Muscle of leg (tissue), 11 donors: ENCODE measurements around the gene RBBP9. TPM values are rescaled to one million over a fixed set of nuclear protein-coding genes. Genes with fewer than 3 reads are reported as not detected.

ENCODE experiments used
- DNase-seq: peaks from one replicate; pipeline ENCODE4 v3.0.0; 2013
- H3K27ac ChIP-seq: one replicate; pipeline ENCODE4 v1.5.1; 2013; ENCODE audit warnings: mild to moderate bottlenecking, low read length, control low read depth
- H3K27me3 ChIP-seq: one replicate; pipeline ENCODE4 v1.6.1; 2013; ENCODE audit warnings: low read length; ENCODE audit not compliant: control insufficient read depth, insufficient read depth
- H3K36me3 ChIP-seq: one replicate; pipeline ENCODE4 v1.6.1; 2013; ENCODE audit warnings: low read length; ENCODE audit not compliant: control insufficient read depth, insufficient read depth
- H3K4me1 ChIP-seq: one replicate; pipeline ENCODE4 v1.6.1; 2013; ENCODE audit warnings: low read length; ENCODE audit not compliant: control insufficient read depth, insufficient read depth
- H3K4me3 ChIP-seq: one replicate; pipeline ENCODE4 v1.5.1; 2013; ENCODE audit warnings: low read length, control low read depth
- H3K9me3 ChIP-seq: replicated peaks from 2 replicates; pipeline ENCODE4 v1.6.1; 2013; ENCODE audit warnings: low read depth, low read length; ENCODE audit not compliant: control insufficient read depth
- WGBS: methylation state at CpG from one replicate; pipeline ENCODE4 v1.1.5; 2013; ENCODE audit warnings: missing lambda C conversion rate; ENCODE audit not compliant: insufficient coverage; 5-methylcytosine and 5-hydroxymethylcytosine counted together
- polyA plus RNA-seq, 8 donors: library from polyadenylated mRNA; unstranded; fragments of 120-200 nt; gene quantifications; one replicate each; pipeline versions ENCODE4 v1.2.1 to v1.2.3, GENCODE V29; 2013; ENCODE audit warnings: inconsistent platforms in 1 of 8, low replicate concordance in 1 of 8; ENCODE audit not compliant: insufficient read length in 8 of 8, insufficient read depth in 1 of 8
- total RNA-seq: library from RNA; stranded (reverse); fragments of 120-200 nt; gene quantifications from one replicate; pipeline ENCODE4 v1.2.4, GENCODE V29; 2013

The RBBP9 gene
- total and polyA plus RNA-seq, 9 donors, result 9.8 to 13.4 (median 10.7) TPM

DNA sequence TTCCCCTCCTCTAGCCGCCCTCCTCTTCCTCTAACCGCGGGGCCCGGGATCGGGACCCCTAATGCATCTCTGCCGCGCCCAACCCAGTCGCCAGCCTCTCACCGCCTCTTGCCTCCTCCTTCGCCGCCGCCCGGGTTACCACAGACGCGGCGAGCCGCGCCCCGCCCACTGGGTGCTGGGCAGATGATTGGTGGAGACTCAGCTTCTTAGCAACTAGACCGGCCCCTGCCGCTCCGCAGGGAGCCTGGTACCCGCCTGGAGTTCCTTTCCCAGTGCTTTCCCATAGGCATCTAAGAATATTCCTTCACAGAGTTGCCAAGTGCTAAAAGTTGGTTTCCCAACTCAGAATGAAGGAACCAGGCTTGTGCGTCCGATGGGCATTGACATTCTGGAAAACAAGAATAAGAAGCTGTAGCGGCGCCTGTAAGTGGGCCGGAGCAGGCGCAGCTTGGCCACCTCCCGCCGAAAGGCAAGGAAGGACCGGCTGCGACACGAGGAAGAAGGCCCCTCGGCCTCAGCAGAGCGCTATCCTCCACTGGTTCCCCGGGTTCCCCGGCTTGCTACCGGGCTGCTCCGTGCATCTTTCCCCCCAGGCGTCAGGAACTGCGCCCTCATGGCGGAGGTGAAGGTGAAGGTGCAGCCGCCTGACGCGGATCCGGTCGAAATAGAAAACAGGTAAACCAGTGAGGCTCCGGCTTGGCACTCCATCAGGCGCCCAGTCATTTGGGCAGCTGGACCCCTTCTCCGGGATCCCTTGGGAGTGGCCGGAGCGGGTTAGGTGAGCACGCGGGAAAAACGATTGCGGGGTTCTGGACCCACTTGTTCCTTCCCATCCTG is 29.9 kb downstream of the RBBP9 start, which contains the start of the genes DZANK1 and POLR3F:
Gene DZANK1, minus strand, starts transcription at position 137 of the 837 bp plus-strand sequence. CDS start 1,672 bp downstream, outside the sequence.
Gene POLR3F, plus strand, starts transcription at position 497 of the 837 bp plus-strand sequence. Its CDS starts 117 bp downstream, at position 614.
- DNase-seq, result peak; percentile 98
- no peaks in the 10 kb centered on the region for H3K9me3 ChIP-seq

DNA sequence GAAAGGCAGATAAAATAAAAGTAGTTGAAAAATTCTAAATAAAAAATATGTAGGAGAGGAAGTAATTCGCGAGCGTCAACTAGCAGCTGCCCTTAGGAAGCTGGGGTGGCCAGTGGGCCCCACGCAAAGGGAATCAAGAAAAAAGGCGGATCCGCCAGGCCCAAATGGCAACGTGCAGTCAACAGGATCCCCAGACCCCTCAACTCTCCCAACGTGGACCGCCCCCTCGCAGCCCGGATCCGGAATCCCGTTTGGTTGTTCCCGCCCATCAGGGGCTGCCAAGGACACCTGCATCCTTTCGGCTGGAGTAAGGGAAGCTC is 30.5 kb downstream of the RBBP9 start:
- no peaks in the 10 kb centered on the region for H3K9me3 ChIP-seq
- H3K27me3 ChIP-seq, result no peaks in the 10 kb centered on the region
- H3K4me1 ChIP-seq, result peaks cover 7% of the 10 kb centered on the region
- H3K36me3 ChIP-seq, result peaks cover 16% of the 10 kb centered on the region
- DNase-seq, result no peak
- 0% methylated on average over 8 of the region's 15 CpGs for WGBS
- peak overlapping the region; percentile 96 for H3K4me3 ChIP-seq
- peak overlapping the region; percentile 96 for H3K27ac ChIP-seq

More for the DNA sequence above, 29.9 kb downstream of the RBBP9 start, which contains the start of the genes DZANK1 and POLR3F:
- WGBS, result 0% methylated on average over 53 of the region's 57 CpGs
- peak within 1 kb of the TSS; percentile 96 for H3K27ac ChIP-seq
- H3K36me3 ChIP-seq, result peaks cover 19% of the 10 kb centered on the region
- peaks cover 7% of the 10 kb centered on the region for H3K4me1 ChIP-seq
- H3K4me3 ChIP-seq, result peak within 1 kb of the TSS; percentile 96
- no peaks in the 10 kb centered on the region for H3K27me3 ChIP-seq

- Histone ChIP-seq H3K9me3 (no peaks in the 10 kb centered on the region), H3K36me3 (peaks cover 9% of the 10 kb centered on the region), H3K27me3 (no peaks in the 10 kb centered on the region), H3K4me1 (peaks cover 7% of the 10 kb centered on the region), H3K27ac (no peak overlapping the region), H3K4me3 (no peak overlapping the region)
- whole genome bisulfite sequencing, result 100% methylated on average over 1 of the region's 6 CpGs
- DNase-seq, result no peak
Measured at GRCh38 chr20:18465536-18466200, 31.4 kb downstream of the RBBP9 start.

GRCh38 chr20:18456600-18456999 is 40.4 kb downstream of the RBBP9 start:
- DNase-seq, result no peak
- Histone ChIP-seq H3K27ac (no peak overlapping the region), H3K36me3 (no peaks in the 10 kb centered on the region), H3K9me3 (peaks cover 3% of the 10 kb centered on the region), H3K27me3 (no peaks in the 10 kb centered on the region), H3K4me1 (peaks cover 3% of the 10 kb centered on the region), H3K4me3 (no peak overlapping the region)
- no CpG with 5 or more reads among the region's 3 CpGs for WGBS

DNA sequence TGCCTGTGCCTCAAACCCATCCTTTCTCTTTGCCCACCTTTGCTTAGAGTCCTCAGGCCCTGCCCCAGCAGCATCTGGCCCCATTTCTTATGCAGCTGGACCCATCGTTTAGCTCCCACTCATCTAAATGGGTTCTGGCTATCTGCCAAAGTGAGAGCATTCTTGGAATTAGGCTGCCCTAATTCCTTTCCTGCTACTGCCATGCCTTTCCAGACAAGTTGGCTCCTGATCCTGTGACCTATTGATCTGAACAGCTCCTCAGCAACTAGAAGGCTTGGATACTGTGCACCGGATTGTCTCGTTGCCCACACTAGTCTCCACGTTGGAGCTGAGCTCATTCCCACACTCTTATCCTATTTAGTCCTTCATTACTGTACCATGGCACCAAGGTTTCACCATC is 53.1 kb downstream of the RBBP9 start:
- DNase-seq, result peak; percentile 9
- Histone ChIP-seq H3K4me3 (no peak overlapping the region), H3K27ac (no peak overlapping the region), H3K4me1 (peaks cover 4% of the 10 kb centered on the region), H3K27me3 (no peaks in the 10 kb centered on the region), H3K36me3 (no peaks in the 10 kb centered on the region), H3K9me3 (no peaks in the 10 kb centered on the region)
- WGBS, result 60% methylated on average over 4 of the region's 4 CpGs

DNA sequence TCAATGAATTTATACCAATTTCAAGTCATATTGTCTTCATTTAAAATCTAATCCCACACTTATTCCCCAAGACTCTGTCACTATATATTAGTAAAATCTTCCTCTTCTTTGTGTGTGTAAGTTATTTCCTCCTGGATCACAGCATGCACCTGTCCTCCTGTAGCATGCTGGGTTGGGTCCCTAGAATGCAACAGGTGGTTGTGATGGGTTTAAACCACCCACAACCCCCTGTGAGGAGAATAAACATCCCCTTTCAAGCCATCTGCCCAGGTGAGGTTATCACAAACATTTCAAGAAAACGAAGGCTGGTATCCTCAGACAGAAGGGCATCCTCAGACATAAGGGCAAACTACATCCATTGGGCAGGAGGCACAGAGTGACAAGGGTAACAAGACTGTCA is 56.6 kb downstream of the RBBP9 start:
- 0% methylated on average over 1 of the region's 1 CpG for WGBS
- H3K4me3 ChIP-seq, result no peak overlapping the region
- no peaks in the 10 kb centered on the region for H3K27me3 ChIP-seq

DNA sequence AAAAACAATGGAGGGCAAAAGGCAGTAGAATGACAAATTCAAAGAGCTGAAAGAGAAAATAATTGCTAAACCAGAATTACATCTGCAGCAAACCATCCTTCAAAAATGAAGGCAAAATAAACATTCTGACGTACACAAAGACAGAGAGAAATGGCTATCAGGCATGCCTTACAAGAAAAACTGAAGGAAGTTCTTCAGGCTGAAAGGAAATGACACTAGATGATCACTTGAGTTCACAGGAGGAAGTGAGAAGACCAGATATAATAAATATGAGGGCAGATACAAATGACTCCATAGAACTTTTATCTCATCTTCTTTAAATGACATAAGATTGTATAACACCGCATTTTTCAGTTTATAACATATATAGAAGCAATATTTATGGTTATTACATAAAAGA is 60.2 kb downstream of the RBBP9 start:
- Histone ChIP-seq H3K27ac (no peak overlapping the region), H3K4me3 (no peak overlapping the region), H3K36me3 (no peaks in the 10 kb centered on the region), H3K9me3 (no peaks in the 10 kb centered on the region), H3K27me3 (no peaks in the 10 kb centered on the region), H3K4me1 (no peaks in the 10 kb centered on the region)
- WGBS, result no CpG with 5 or more reads among the region's 2 CpGs
- peak; percentile 12 for DNase-seq

More for the DNA sequence above, 56.6 kb downstream of the RBBP9 start:
- no peak overlapping the region for H3K27ac ChIP-seq
- H3K36me3 ChIP-seq, result no peaks in the 10 kb centered on the region
- peaks cover 4% of the 10 kb centered on the region for H3K4me1 ChIP-seq
- H3K9me3 ChIP-seq, result no peaks in the 10 kb centered on the region
- DNase-seq, result no peak

Other genes starting within 250 kb of the RBBP9 start
- 23.9 TPM for gene ZNF133, start 208.7 kb downstream of the RBBP9 start, total RNA-seq
- gene ZNF133, start 208.7 kb downstream of the RBBP9 start, polyA plus RNA-seq, result 10 to 100 TPM; 13.1 to 18.2 (median 15.6) TPM
- gene DZANK1, start 30.2 kb downstream of the RBBP9 start, total RNA-seq, result 1.5 TPM
- 1 to 10 TPM; 1.7 to 3.9 (median 2.0) TPM for gene DZANK1, start 30.2 kb downstream of the RBBP9 start, polyA plus RNA-seq
- 10.5 TPM for gene POLR3F, start 29.8 kb downstream of the RBBP9 start, total RNA-seq
- 10 to 100 TPM in 7 of 8 donors, 1 to 10 TPM in 1; 9.8 to 15.4 (median 12.4) TPM for gene POLR3F, start 29.8 kb downstream of the RBBP9 start, polyA plus RNA-seq
- 20.6 TPM for gene SEC23B, start 10.7 kb upstream of the RBBP9 start, total RNA-seq
- 10 to 100 TPM; 17.1 to 27.0 (median 18.7) TPM for gene SEC23B, start 10.7 kb upstream of the RBBP9 start, polyA plus RNA-seq
- 138 TPM for gene SMIM26, start 70.2 kb upstream of the RBBP9 start, total RNA-seq
- gene SMIM26, start 70.2 kb upstream of the RBBP9 start, polyA plus RNA-seq, result 10 to 100 TPM; 75.9 to 96.2 (median 89.9) TPM
- 22.9 TPM for gene DTD1, start 90.8 kb upstream of the RBBP9 start, total RNA-seq
- gene DTD1, start 90.8 kb upstream of the RBBP9 start, polyA plus RNA-seq, result 10 to 100 TPM; 11.9 to 20.7 (median 17.3) TPM